Hepatocyte (in vitro differentiated cells): ENCODE data around the gene CHD2. TPM values are rescaled to one million over a fixed set of nuclear protein-coding genes. Genes with fewer than 3 reads are reported as not detected.

Source experiments
- DNase-seq: peaks from one replicate; pipeline ENCODE4 v3.0.0-alpha.2; 2016; ENCODE audit warnings: low spot score
- H2AFZ ChIP-seq: fragments of 200-600 bp; sonication (generic); 2 replicates; pipeline ENCODE4 v1.6.0; 2016; ENCODE audit warnings: antibody characterized with exemption, mild to moderate bottlenecking
- H3K27ac ChIP-seq: fragments of 200-600 bp; sonication (generic); 2 replicates; pipeline ENCODE4 v1.5.1; 2016; ENCODE audit warnings: mild to moderate bottlenecking
- H3K27me3 ChIP-seq: fragments of 200-600 bp; sonication (generic); 2 replicates; pipeline ENCODE4 v1.6.1; 2016
- H3K36me3 ChIP-seq: fragments of 200-600 bp; sonication (generic); replicated peaks from 2 replicates; pipeline ENCODE4 v1.5.1; 2016; ENCODE audit warnings: low read depth; ENCODE audit not compliant: insufficient read depth
- H3K4me1 ChIP-seq: fragments of 200-600 bp; sonication (generic); 2 replicates; pipeline ENCODE4 v1.5.1; 2016; ENCODE audit warnings: mild to moderate bottlenecking, moderate library complexity; ENCODE audit not compliant: insufficient read depth
- H3K4me2 ChIP-seq: fragments of 200-600 bp; sonication (generic); 2 replicates; pipeline ENCODE4 v1.6.0; 2016
- H3K4me3 ChIP-seq: fragments of 200-600 bp; sonication (generic); 2 replicates; pipeline ENCODE4 v1.5.1; 2016; ENCODE audit warnings: mild to moderate bottlenecking
- H3K79me2 ChIP-seq: fragments of 200-600 bp; sonication (generic); 2 replicates; pipeline ENCODE4 v1.6.0; 2017; ENCODE audit warnings: mild to moderate bottlenecking
- H3K9me2 ChIP-seq: fragments of 200-600 bp; sonication (generic); replicated peaks from 2 replicates; pipeline ENCODE4 v1.6.0; 2017; ENCODE audit warnings: mild to moderate bottlenecking; ENCODE audit not compliant: insufficient read depth
- H3K9me3 ChIP-seq: fragments of 200-600 bp; sonication (generic); 2 replicates; pipeline ENCODE4 v1.5.1; 2016; ENCODE audit warnings: low read depth, mild to moderate bottlenecking
- H4K20me1 ChIP-seq: fragments of 200-600 bp; sonication (generic); 2 replicates; pipeline ENCODE4 v1.6.0; 2016; ENCODE audit warnings: mild to moderate bottlenecking; ENCODE audit not compliant: insufficient read depth, poor library complexity, severe bottlenecking
- CTCF ChIP-seq: fragments of 200-600 bp; sonication (generic); IDR thresholded peaks from 2 replicates; pipeline ENCODE4 v1.5.1; 2016; ENCODE audit warnings: antibody characterized with exemption, mild to moderate bottlenecking; ENCODE audit not compliant: poor library complexity
- EZH2 ChIP-seq: fragments of 200-600 bp; sonication (generic); IDR thresholded peaks from 2 replicates; pipeline ENCODE4 v1.6.1; 2016; ENCODE audit warnings: antibody characterized with exemption, mild to moderate bottlenecking, borderline replicate concordance
- EZH2phosphoT487 ChIP-seq: fragments of 200-600 bp; sonication (generic); IDR thresholded peaks from one replicate; pipeline ENCODE4 v1.6.1; 2018; ENCODE audit warnings: antibody characterized with exemption, mild to moderate bottlenecking, low read depth, moderate library complexity; ENCODE audit not compliant: unreplicated experiment, severe bottlenecking
- WGBS: methylation state at CpG from one replicate; pipeline ENCODE4 v1.1.6; 2016; ENCODE audit warnings: low lambda C conversion rate; ENCODE audit errors: missing lambda C conversion rate; 5-methylcytosine and 5-hydroxymethylcytosine counted together
- polyA plus RNA-seq: library from polyadenylated mRNA; unstranded; fragments of >200 nt; fragmentation: Nextera tagmentation; extraction: Ambion mirVana; gene quantifications from 2 replicates; pipeline ENCODE4 v1.2.1, GENCODE V29; 2016
- total RNA-seq: library from RNA; depleted of rRNA; stranded (reverse); fragments of >200 nt; gene quantifications from 2 replicates; pipeline ENCODE4 v1.2.3, GENCODE V29; 2014

Gene CHD2
- 101 and 133 TPM in 2 replicates for total RNA-seq
- polyA plus RNA-seq = 49.3 and 68.3 TPM in 2 replicates

- H4K20me1 ChIP-seq = peaks cover 15% of the 10 kb centered on the region
- H2AFZ ChIP-seq = no peak within 1 kb of the TSS
- no peaks in the 10 kb centered on the region for H3K27me3 ChIP-seq
- H3K36me3 ChIP-seq = no peaks in the 10 kb centered on the region
- TF ChIP-seq EZH2phosphoT487 (no peak), EZH2 (no peak), CTCF (no peak)
- H3K4me2 ChIP-seq = peak within 1 kb of the TSS; percentile 78
- DNase-seq = peak; percentile 90
- H3K9me2 ChIP-seq = no peaks in the 10 kb centered on the region
- H3K27ac ChIP-seq = peak within 1 kb of the TSS; percentile 99
- H3K9me3 ChIP-seq = no peaks in the 10 kb centered on the region
- H3K4me3 ChIP-seq = peak within 1 kb of the TSS; percentile 50
- 2% methylated on average over 15 of the region's 15 CpGs for WGBS
- H3K79me2 ChIP-seq = peaks cover 90% of the 10 kb centered on the region
- peaks cover 3% of the 10 kb centered on the region for H3K4me1 ChIP-seq
Observed at GRCh38 chr15:92899948-92900730, at the start of gene CHD2. Gene CHD2, plus strand, starts transcription at chr15:92900324. Its CDS starts 914 bp downstream, at chr15:92901238.

GRCh38 chr15:92853222-92853621 is 46.9 kb upstream of the CHD2 start:
- TF ChIP-seq EZH2phosphoT487 = no peak
- TF ChIP-seq EZH2 = no peak
- no peak for TF ChIP-seq CTCF
- Histone ChIP-seq H3K9me3 (no peaks in the 10 kb centered on the region), H3K4me2 (no peak overlapping the region), H3K9me2 (no peaks in the 10 kb centered on the region), H3K4me3 (no peak overlapping the region), H3K4me1 (no peaks in the 10 kb centered on the region), H3K79me2 (no peaks in the 10 kb centered on the region), H3K27ac (no peak overlapping the region), H2AFZ (no peak overlapping the region), H4K20me1 (no peaks in the 10 kb centered on the region), H3K27me3 (no peaks in the 10 kb centered on the region), H3K36me3 (no peaks in the 10 kb centered on the region)
- no peak for DNase-seq
- 67% methylated on average over 9 of the region's 9 CpGs for WGBS

GRCh38 chr15:92861742-92862141 is 38.4 kb upstream of the CHD2 start:
- TF ChIP-seq EZH2 (no peak), CTCF (no peak), EZH2phosphoT487 (no peak)

More at GRCh38 chr15:92861742-92862141, 38.4 kb upstream of the CHD2 start:
- Histone ChIP-seq H4K20me1 (no peaks in the 10 kb centered on the region), H3K9me3 (no peaks in the 10 kb centered on the region), H3K9me2 (no peaks in the 10 kb centered on the region), H3K4me1 (no peaks in the 10 kb centered on the region), H2AFZ (no peak overlapping the region), H3K4me3 (no peak overlapping the region), H3K36me3 (no peaks in the 10 kb centered on the region), H3K27me3 (no peaks in the 10 kb centered on the region), H3K4me2 (no peak overlapping the region), H3K79me2 (no peaks in the 10 kb centered on the region), H3K27ac (no peak overlapping the region)
- WGBS = 92% methylated on average over 1 of the region's 1 CpG
- DNase-seq = no peak
